Activated CD8-positive, alpha-beta memory T cell treated with anti-CD3 and anti-CD28 coated beads, Interleukin-2, amount 50 U/mL, for 24 hours (primary cell): ENCODE measurements around the gene MAP3K6.
"Not testable (repeated sequence)": the region's sequence is repeated elsewhere in the genome, so short reads cannot be mapped to it uniquely, and the experiment has no call there.

Experiments
- DNase-seq: peaks from one replicate; pipeline ENCODE4 v3.0.0-alpha.2; 2020; ENCODE audit errors: extremely low read depth

Gene MAP3K6, protein sequence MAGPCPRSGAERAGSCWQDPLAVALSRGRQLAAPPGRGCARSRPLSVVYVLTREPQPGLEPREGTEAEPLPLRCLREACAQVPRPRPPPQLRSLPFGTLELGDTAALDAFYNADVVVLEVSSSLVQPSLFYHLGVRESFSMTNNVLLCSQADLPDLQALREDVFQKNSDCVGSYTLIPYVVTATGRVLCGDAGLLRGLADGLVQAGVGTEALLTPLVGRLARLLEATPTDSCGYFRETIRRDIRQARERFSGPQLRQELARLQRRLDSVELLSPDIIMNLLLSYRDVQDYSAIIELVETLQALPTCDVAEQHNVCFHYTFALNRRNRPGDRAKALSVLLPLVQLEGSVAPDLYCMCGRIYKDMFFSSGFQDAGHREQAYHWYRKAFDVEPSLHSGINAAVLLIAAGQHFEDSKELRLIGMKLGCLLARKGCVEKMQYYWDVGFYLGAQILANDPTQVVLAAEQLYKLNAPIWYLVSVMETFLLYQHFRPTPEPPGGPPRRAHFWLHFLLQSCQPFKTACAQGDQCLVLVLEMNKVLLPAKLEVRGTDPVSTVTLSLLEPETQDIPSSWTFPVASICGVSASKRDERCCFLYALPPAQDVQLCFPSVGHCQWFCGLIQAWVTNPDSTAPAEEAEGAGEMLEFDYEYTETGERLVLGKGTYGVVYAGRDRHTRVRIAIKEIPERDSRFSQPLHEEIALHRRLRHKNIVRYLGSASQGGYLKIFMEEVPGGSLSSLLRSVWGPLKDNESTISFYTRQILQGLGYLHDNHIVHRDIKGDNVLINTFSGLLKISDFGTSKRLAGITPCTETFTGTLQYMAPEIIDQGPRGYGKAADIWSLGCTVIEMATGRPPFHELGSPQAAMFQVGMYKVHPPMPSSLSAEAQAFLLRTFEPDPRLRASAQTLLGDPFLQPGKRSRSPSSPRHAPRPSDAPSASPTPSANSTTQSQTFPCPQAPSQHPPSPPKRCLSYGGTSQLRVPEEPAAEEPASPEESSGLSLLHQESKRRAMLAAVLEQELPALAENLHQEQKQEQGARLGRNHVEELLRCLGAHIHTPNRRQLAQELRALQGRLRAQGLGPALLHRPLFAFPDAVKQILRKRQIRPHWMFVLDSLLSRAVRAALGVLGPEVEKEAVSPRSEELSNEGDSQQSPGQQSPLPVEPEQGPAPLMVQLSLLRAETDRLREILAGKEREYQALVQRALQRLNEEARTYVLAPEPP (N-terminal part only)

DNA sequence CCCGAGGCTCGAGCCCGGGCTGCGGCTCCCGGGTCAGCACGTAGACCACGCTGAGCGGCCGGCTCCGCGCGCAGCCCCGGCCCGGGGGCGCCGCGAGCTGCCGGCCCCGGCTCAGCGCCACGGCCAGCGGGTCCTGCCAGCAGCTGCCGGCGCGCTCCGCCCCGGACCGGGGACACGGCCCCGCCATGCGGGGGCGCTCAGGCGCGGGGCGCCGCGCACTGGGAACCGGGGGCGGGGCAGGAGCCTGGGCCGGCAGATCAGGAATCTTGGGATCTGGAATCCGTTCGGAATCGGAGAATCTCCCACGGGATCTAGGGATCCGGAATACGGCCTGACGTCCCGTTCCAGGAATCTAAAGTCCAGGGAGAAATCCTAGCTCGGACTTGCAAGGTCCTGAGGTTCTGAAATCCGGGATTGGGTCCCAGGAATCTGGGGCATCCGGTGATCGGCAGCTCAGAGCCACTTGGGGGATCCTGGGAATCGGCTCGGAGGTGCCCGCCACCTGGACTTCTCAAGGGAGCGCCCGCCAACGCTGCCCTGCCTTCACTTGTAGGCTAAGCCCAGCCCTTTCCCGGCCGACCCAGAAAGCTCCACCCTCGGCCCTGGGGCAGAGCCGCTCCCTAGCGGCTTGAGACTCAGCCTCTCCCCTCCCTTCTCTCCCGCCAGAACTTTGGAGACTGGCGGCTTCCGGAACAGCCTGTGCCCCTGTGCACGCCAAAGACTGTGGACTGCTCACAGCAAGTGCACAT is at the start of gene MAP3K6:
MAP3K6 (minus strand) TSS at position 551 of the 749 bp plus-strand sequence; CDS start at position 187, 364 bp downstream.
- no peak for DNase-seq

DNA sequence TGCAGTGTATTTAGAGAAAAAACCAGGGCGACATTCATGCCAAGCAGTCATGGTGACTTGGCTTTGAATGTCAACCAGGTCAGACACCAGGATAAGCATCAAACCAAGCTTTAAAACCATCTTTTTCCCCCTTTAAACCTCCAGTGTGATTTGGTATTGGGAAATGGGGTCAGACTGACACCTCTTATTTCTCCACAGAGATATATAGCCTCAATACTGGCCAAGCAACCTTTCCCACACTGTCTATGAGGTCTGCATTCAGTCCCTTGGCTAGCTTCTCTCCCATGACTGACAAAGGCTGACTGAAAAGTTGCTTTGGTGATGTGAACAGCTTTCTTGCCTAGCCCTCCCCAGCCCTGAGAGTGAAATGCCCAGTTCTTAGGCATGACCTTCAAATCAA is 47.3 kb upstream of the MAP3K6 start:
- no peak for DNase-seq

DNA sequence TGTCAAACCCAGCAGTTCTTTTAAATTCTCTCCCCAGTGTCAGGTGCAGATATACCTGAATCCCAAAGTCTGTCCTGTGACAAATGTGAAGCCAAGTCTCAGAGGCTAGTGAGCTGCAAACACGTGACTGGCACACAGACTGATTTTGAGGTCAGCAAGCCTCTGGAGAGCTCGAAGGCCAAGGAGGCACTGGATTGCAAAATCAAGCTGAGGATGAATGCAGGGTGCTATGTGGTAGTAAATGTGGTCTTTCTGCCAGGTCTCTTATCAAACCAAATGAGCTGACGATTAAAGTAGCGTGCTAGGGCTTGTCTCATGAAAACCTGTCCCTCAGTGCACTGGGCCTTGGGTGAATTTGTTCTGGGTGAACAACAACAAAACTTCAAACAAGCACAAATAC is 46.2 kb upstream of the MAP3K6 start:
- no peak for DNase-seq

DNA sequence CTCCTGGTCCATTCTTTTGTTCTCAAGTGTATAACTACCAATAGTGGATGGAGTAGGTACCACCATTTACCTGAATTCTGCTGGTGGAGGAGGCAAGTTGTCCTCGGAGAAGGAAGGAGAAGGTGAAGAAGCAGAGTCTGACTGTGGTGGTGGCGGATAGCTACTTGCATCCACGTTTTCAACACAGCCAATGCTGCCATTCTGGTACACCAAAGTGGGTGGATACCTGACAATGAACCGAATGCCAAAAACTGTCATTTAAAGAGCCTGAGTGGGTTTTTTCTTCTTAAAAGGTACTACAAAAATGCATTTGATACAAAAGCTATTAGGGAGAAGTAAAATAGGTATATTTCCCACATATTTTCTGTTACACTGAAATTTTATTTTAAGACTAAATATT is 45.7 kb upstream of the MAP3K6 start:
- DNase-seq: no peak

DNA sequence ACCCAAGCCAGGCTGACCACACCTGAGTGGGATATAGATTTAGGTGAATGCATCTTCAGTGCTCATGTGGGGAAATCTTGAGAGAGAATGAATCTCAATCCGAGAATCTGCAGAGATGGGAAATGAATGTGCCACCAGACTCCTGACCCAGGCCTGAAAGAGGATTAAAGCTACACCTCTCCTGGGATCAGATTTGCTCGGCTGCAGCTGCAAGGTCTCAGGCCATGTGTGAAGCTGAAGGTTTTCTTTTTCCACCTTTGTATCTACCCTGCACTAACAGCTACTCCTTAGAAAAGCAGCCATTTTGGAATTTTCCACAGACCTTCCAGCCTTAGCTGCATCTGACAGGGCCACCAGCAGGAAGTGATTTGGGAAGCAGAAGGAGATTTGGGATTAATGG is 43.9 kb upstream of the MAP3K6 start:
- no peak for DNase-seq

DNA sequence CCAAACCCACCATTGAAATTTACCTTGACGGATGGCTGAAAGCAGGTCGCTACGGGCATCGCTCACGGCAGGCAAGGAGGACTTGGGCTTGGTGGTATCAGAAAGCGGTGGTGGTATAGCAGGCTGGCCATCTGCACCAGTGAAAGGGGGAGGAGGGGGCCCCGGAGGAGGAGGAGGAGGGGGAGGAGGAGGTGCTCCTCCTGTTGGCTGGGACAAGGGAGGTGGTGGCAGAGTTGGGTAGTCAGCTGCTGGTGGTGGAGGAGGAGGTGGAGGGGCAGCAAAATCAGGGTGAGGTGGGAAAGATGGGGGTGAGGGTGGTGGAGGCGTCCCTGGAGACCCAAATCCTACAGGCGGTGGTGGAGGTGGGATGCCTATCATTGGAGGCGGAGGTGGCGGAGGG is 42.9 kb upstream of the MAP3K6 start:
- no peak for DNase-seq

DNA sequence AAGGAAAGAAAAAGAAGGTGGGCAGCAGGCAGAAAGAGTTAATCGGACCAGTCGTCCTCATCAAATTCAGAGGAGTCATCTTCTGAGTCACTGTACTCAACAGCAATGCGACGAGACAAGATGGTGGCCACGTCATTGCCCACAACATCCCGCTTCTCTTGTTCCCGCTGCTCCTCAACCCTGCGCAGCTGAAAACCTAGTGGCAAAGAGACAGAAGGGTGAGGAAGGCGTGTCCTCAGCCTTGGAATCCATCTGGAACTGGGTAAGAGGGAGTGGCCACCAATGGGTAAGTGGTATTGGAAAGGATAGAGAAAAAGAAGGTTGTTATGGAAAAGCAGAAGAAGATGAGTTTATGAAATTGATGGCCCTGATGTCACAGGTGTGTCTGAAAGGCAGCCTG is 41.4 kb upstream of the MAP3K6 start:
- DNase-seq: no peak

DNA sequence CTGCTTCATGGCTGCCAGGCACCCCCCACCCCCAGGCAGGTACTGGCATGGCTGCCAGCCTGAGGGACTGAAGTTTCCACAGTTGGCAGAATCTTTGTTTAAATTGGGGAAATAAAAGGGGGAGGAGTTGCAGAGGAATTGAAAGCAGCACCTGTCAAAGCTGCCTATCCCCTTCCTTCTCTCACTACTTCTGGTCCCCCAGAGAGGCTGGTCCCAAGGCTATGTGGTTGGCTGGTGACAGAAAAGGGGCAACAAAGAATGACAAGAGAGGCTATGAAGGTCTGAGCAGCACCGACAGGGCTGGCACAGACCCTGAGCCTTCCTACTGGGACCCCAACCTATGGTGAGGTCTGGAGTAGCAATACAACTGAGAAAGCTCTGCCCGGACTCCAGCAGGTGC is 40.0 kb upstream of the MAP3K6 start:
- DNase-seq: not testable (repeated sequence)

DNA sequence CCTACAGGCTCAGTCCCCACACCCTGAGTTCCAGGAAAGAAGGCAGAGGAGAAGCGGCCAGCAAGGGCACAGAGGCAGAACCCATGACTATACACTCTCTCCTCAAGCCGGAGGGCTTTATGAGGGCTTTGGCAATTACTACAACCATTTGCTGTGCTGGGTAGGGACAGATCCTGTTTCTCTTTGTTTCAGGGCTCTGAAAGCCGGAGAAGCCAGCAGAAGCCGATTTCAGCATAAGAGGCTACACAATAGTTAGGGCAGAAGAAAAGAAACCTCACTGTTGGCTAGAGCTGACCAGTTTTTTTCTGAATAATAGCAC is 39.6 kb upstream of the MAP3K6 start:
- no peak for DNase-seq

DNA sequence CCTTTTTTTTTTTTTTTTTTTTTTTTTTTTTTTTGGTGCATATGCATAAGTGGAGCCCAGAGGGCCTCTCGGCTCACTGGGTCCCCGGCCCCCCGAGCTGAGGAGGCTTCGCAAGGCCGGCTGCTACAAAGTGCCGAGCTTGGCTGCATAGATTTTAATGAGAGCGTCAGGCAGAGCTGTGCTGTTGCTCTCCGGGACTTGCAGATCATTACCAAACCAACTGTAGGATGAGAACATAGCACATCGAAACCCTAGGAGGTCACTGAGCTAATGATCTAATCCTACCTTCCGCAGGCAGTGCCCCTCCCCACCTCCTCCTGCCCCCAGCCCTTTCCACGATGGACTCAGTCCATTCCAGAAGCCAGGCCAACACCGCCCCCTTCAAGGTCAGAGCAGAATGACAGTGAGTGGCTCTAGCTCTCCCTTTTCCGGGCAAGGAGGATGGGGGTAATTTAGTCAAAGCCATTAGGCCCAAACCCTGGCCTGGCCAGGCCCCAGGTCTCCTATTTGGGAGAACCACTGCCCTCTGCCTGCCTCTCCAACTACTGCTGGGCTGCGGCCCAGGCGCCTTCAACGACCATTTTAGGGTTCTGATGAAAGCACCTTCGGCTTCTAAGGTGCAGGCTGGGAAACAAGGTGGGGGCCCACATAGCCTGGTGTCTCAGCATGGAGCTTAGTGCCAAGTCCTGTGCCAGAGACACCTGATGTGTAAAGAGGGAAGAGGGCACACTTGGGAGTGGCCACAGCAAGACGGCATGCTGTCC is 39.0 kb upstream of the MAP3K6 start:
- not testable (repeated sequence) for DNase-seq

DNA sequence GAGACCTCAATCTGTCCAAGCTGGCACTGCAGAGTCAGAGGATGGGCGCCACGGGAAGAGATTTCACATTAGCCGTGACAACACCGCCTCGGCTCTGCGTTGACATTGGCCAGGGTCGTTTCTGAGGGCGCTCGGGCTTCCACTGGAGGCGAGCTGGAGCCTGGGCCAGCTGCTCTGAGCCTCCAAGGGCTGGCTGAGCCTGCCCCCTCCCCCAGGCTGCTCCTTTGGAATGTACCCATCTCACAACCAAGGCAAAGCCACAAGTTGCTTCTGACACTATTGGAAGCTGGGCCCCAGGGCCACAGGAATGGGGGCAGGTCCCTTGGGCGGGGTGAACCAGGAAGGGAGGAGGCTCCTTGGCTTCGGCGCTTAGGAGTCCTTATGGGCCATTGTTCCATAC is 38.3 kb upstream of the MAP3K6 start:
- no peak for DNase-seq

DNA sequence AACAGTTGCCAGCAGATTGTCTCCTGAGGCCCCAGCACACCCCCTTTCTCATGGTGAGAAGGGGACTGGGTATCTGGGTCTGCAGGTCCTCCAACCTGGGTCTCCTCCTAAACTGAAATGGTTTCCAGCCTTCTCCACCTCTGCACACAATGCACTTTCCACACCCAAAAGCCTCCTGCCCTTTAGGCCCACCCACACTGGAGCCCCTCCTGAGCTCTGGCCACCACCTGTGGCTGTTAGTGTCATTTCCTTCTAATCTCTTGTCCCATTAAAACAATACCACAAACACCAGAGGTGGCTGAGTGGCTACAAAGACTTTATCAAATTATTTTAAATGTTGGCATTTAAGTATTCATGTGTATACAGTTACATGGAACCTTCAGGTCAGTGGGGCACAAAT is 37.2 kb upstream of the MAP3K6 start:
- no peak for DNase-seq

DNA sequence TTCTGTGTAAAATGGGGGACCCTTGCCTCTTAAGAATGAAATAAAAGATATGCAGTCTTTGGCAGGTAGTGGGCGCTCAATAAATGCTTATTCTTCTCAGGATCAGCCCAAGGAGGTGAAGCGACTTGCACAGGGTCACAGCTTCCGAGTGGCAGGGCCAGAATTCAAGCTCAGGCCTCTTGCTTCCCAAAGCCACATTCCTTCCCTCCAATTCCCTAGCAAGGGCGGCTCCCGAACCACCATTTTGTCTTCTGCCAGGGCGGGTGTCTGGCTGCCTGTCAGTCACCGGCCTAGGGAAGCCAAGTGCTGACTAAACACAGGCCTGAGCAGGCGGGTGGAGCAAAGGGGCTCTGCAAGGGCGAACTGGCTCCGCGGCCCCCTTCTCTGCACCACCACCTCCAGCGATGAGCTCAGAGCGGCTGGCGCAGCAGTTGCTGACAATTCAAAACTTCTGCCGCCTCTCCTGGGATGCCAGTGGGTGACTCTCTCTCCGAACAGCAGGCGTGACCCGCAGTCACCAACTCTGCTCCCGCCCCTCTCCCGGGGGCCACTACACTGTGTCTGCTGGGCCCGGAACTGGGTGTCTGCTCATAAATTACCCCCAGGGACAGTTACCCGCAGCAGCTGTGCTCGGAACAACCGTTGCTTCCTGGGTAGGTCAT is 36.4 kb upstream of the MAP3K6 start:
- no peak for DNase-seq

DNA sequence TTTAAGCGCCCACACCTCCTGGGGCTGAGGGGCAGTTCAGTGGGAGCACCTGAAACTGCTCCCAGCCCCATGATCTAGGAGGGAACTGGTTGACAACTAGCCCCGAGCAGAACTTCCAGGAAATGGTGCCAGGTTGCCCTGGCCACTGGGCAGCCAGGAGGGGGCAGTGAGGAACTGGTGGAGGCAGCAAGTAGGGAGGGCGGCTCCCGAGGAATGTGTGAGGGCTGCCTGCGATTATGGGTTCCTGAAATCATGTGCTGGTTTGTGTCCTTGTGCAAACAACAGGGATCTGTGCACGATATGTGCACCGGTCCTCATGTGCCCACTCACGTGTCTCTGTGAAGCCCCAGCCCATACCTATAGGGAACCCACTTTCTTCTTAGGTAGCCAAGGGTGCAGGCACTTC is 35.6 kb upstream of the MAP3K6 start:
- DNase-seq: no peak

DNA sequence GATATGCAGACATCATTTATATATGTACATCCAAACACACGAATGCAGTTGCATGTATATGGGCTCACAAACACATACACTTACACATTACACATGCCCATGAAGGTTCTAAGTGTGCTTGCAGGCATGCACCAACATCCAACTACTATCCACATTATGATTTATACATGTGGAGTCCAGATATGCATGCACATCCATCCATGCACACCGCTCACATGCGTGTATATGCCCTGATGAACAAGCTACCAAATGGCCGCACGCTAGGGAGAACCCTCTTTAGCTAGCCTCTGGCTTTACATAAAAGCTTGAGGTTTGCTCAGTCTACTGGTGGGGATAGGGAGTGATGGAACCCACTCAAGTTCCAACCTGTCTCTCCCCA is 34.2 kb upstream of the MAP3K6 start:
- no peak for DNase-seq

DNA sequence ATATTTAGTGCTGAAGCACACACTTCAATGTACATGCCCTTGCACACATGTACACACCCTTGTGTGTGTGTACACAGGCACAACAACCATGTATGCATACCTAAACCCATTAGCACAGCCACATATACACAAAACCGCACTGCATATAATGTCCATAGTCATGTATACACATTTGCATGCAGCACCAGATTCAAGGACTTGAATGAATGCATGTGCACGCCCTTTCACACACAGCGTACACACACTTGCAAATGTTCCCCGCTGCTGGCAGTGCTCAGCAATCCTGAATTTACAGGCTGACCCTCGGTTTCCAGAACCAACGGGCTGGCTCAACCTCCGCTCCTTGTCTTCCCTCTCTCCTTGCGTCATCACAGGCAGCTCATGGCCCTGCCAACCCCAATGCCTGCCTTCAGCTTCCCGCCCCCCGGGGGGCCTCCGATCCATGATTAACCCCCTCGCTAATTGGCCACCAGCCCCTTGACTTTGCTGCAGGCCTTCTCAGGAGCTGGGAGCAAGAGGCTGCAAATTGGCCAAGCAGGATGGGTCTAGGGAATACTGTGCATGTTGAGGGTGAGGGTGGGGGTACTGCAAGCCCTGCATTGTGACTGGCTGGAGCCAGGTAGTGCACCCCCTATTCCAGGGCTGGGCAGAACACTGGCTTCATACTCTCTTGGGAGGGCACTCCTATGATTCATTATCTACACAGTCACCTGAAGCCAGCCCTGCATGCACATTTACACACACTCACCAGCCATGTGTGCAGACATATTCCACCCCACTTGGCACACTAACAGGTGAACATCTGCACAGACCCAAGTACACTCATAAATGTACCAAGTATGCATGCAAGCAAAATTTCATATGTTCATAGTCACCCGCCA is 33.6 kb upstream of the MAP3K6 start:
- DNase-seq: no peak

DNA sequence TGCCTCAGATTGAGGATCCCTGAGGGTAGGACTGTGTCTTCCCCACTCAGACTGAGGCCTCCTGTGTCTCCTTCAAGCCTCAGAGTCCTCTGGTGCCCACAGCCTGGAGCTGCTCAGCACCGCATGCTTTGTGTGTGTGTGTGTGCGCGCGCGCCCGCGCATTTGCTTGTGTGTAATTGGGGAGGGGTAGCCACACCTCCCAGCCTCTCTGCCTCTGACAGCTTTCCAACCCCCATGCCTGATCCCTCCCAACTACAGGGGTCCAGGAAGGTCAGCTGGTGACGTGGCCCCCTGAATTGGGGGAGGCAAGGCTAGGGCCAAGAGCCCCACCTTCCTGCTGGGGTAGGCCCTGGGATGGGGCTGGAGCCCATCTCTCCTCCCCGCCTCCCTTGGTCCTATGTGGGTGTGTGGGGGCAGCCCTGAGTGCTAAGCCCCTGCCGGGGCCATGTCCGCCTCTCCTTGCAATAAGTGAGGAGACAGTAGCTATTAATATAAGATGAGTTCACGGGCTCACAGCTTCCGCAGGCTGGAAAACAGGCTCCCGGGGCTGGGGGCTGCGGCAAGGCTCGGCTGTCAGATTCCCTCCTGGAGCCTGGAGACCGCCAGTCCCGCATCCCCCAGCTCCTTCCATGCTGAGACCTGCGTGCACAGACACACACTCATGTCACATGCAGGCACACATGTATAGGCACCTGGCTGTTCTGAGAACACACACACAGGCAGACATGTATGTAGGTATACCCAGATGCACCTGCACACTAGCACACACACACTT is 32.7 kb upstream of the MAP3K6 start:
- DNase-seq: no peak

DNA sequence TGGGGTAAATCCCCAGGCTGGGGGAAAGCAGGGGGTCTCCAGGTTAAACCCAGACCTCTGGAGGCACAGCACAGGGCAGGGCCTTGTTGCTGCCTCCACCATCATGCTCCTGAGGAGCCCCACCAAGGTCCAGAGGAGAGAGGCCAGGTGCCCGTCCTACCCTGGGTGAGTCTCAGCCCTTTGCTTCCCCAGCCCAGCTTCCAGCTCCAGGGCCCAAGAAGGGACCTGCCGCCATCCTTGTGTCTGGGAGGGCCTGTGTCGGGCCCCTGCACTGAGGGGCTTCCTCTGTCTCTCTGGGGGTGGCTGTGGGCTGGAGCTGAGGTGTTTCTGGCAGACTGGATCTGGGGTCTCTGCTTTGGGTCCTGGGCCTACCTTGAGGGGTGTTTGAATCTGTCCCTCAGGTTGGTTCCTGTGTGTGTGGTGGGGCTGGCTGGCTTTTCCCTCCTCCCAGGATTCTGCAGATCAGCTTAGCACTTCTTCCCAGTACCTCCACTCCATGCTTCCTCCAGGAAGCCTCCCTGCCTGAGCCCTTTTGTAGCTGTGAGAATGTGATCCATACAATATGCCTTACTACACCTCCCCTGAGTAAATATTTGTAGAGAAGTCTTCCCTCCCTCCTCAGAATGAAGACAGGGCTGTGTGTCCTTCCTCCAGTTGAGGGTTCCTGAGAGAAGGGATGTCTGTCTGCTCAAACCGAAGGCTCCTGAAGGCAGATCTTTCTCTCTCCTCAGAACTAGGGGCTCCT is 31.8 kb upstream of the MAP3K6 start:
- no peak for DNase-seq
